HEK293 (cell line): ENCODE measurements around the gene LEP.
A peak's percentile ranks its signal among the peaks of the same experiment; 100 is the strongest.

ENCODE experiments used
- CTCF ChIA-PET: fragments of 350-600 bp; formaldehyde crosslinking; extraction: SDS; loops from one replicate; lab custom pipeline; 2021; ENCODE audit warnings: antibody characterized with exemption; lab: Yijun Ruan, JAX
- POLR2A ChIA-PET: fragments of 300-600 bp; formaldehyde crosslinking; extraction: SDS; loops from one replicate; lab custom pipeline; 2020; ENCODE audit warnings: antibody characterized with exemption, inconsistent platforms; lab: Yijun Ruan, JAX
- H3K27ac ChIP-seq: fragments of 200-500 bp; sonication (Bioruptor generic); 2 replicates; pipeline ENCODE4 v1.5.1; 2014; ENCODE audit warnings: low read depth, low read length, control low read depth, inconsistent platforms; ENCODE audit errors: extremely low read depth
- H3K36me3 ChIP-seq, 2 experiments: fragments of 200-500 bp in 1 of 2; sonication (Bioruptor generic) in 1 of 2; 1 replicate in 1 of 2; 2 replicates in 1 of 2; pipeline ENCODE4 v1.5.1; 2014 to 2017; ENCODE audit warnings: inconsistent platforms in 2 of 2, low read length in 2 of 2; ENCODE audit not compliant: control insufficient read depth in 2 of 2, insufficient read depth in 1 of 2
- H3K4me1 ChIP-seq: fragments of 200-500 bp; sonication (Bioruptor generic); 2 replicates; pipeline ENCODE4 v1.5.1; 2014; ENCODE audit warnings: mild to moderate bottlenecking, low read length, inconsistent platforms; ENCODE audit not compliant: control insufficient read depth, insufficient read depth
- H3K4me3 ChIP-seq: 2 replicates; pipeline ENCODE4 v1.5.1; 2011; ENCODE audit warnings: low read depth, mild to moderate bottlenecking, control low read depth, low read length, moderate library complexity
- H3K9me3 ChIP-seq: fragments of 200-500 bp; sonication (Bioruptor generic); 2 replicates; pipeline ENCODE4 v1.5.1; 2014; ENCODE audit warnings: low read depth, low read length, inconsistent platforms; ENCODE audit not compliant: control insufficient read depth, insufficient read depth
- GFI1B ChIP-seq: fragments of 450-650 bp; formaldehyde crosslinking; IDR thresholded peaks from 2 replicates; pipeline ENCODE4 v1.5.1; 2016; ENCODE audit warnings: missing biosample characterization, missing genetic modification characterization
- GLIS2 ChIP-seq: fragments of 450-650 bp; formaldehyde crosslinking; IDR thresholded peaks from 2 replicates; pipeline ENCODE4 v1.5.1; 2016; ENCODE audit warnings: missing biosample characterization, missing genetic modification characterization
- HOXD13 ChIP-seq: sonication (generic); formaldehyde crosslinking; IDR thresholded peaks from 2 replicates; pipeline ENCODE4 v1.8.0; 2022; ENCODE audit warnings: missing genetic modification reagents, borderline replicate concordance
- MZF1 ChIP-seq: fragments of 450-650 bp; formaldehyde crosslinking; IDR thresholded peaks from 2 replicates; pipeline ENCODE4 v1.5.1; 2017; ENCODE audit warnings: missing biosample characterization, missing genetic modification characterization, borderline replicate concordance
- SP3 ChIP-seq: fragments of 450-650 bp; formaldehyde crosslinking; IDR thresholded peaks from 2 replicates; pipeline ENCODE4 v1.5.1; 2016; ENCODE audit warnings: missing biosample characterization, missing genetic modification characterization
- YY1 ChIP-seq: fragments of 450-650 bp; formaldehyde crosslinking; IDR thresholded peaks from 2 replicates; pipeline ENCODE4 v1.5.1; 2018; ENCODE audit warnings: missing biosample characterization, missing genetic modification characterization
- ZFHX2 ChIP-seq: fragments of 450-650 bp; formaldehyde crosslinking; conservative IDR thresholded peaks from 2 replicates; pipeline ENCODE4 v1.5.1; 2016; ENCODE audit warnings: missing biosample characterization, missing genetic modification characterization
- ZFP3 ChIP-seq: fragments of 450-650 bp; formaldehyde crosslinking; IDR thresholded peaks from 2 replicates; pipeline ENCODE4 v1.5.1; 2016; ENCODE audit warnings: low read depth, missing biosample characterization, missing genetic modification characterization
- ZIC2 ChIP-seq: fragments of 450-650 bp; formaldehyde crosslinking; IDR thresholded peaks from 2 replicates; pipeline ENCODE4 v1.5.1; 2016; ENCODE audit warnings: missing biosample characterization, missing genetic modification characterization
- ZNF146 ChIP-seq: fragments of 450-650 bp; formaldehyde crosslinking; IDR thresholded peaks from 2 replicates; pipeline ENCODE4 v1.5.1; 2016; ENCODE audit warnings: missing biosample characterization, missing genetic modification characterization
- ZNF155 ChIP-seq: fragments of 450-650 bp; formaldehyde crosslinking; IDR thresholded peaks from 2 replicates; pipeline ENCODE4 v1.5.1; 2016; ENCODE audit warnings: missing biosample characterization, missing genetic modification characterization
- ZNF184 ChIP-seq: fragments of 450-650 bp; IDR thresholded peaks from 2 replicates; pipeline ENCODE4 v1.5.1; 2018; ENCODE audit warnings: missing biosample characterization, mild to moderate bottlenecking, missing genetic modification characterization
- ZNF24 ChIP-seq: fragments of 450-650 bp; formaldehyde crosslinking; IDR thresholded peaks from 2 replicates; pipeline ENCODE4 v1.5.1; 2016; ENCODE audit warnings: missing biosample characterization, missing genetic modification characterization
- ZNF341 ChIP-seq: fragments of 450-650 bp; formaldehyde crosslinking; IDR thresholded peaks from 2 replicates; pipeline ENCODE4; 2016; ENCODE audit warnings: low read depth, missing biosample characterization, missing genetic modification characterization
- ZNF394 ChIP-seq: fragments of 450-650 bp; formaldehyde crosslinking; IDR thresholded peaks from 2 replicates; pipeline ENCODE4 v1.5.1; 2016; ENCODE audit warnings: missing biosample characterization, missing genetic modification characterization, mild to moderate bottlenecking, moderate library complexity, borderline replicate concordance
- ZNF433 ChIP-seq: fragments of 450-650 bp; formaldehyde crosslinking; IDR thresholded peaks from 2 replicates; pipeline ENCODE4 v1.5.1; 2016; ENCODE audit warnings: missing biosample characterization, missing genetic modification characterization, low read depth
- ZNF561 ChIP-seq: fragments of 450-650 bp; IDR thresholded peaks from 2 replicates; pipeline ENCODE4 v1.5.1; 2018; ENCODE audit warnings: missing biosample characterization, missing genetic modification characterization, borderline replicate concordance
- ZNF585B ChIP-seq: fragments of 450-650 bp; formaldehyde crosslinking; IDR thresholded peaks from 2 replicates; pipeline ENCODE4 v1.5.1; 2016; ENCODE audit warnings: missing biosample characterization, missing genetic modification characterization
- ZNF629 ChIP-seq: fragments of 450-650 bp; formaldehyde crosslinking; IDR thresholded peaks from 2 replicates; pipeline ENCODE4 v1.5.1; 2017; ENCODE audit warnings: missing biosample characterization, missing genetic modification characterization
- ZNF707 ChIP-seq: fragments of 450-650 bp; formaldehyde crosslinking; IDR thresholded peaks from 2 replicates; pipeline ENCODE4 v1.5.1; 2016; ENCODE audit warnings: missing biosample characterization, missing genetic modification characterization
- ZXDB ChIP-seq: fragments of 450-650 bp; formaldehyde crosslinking; IDR thresholded peaks from 2 replicates; pipeline ENCODE4 v1.5.1; 2016; ENCODE audit warnings: missing biosample characterization, missing genetic modification characterization
- TF ChIP-seq, protein P1 (sequence below): fragments of 450-650 bp; formaldehyde crosslinking; IDR thresholded peaks from 2 replicates; pipeline ENCODE4 v1.5.1; 2016; ENCODE audit warnings: missing biosample characterization, missing genetic modification characterization
- TF ChIP-seq, protein P2 (sequence below): fragments of 450-650 bp; formaldehyde crosslinking; IDR thresholded peaks from 2 replicates; pipeline ENCODE4 v1.5.1; 2016; ENCODE audit warnings: missing biosample characterization, missing genetic modification characterization
- TF ChIP-seq, protein P3 (sequence below): fragments of 450-650 bp; formaldehyde crosslinking; IDR thresholded peaks from 2 replicates; pipeline ENCODE4 v1.5.1; 2017; ENCODE audit warnings: missing biosample characterization, mild to moderate bottlenecking, missing genetic modification characterization, moderate library complexity
- TF ChIP-seq, protein P4 (sequence below): fragments of 450-650 bp; formaldehyde crosslinking; IDR thresholded peaks from 2 replicates; pipeline ENCODE4 v1.5.1; 2016; ENCODE audit warnings: missing biosample characterization, missing genetic modification characterization

The LEP gene

DNA sequence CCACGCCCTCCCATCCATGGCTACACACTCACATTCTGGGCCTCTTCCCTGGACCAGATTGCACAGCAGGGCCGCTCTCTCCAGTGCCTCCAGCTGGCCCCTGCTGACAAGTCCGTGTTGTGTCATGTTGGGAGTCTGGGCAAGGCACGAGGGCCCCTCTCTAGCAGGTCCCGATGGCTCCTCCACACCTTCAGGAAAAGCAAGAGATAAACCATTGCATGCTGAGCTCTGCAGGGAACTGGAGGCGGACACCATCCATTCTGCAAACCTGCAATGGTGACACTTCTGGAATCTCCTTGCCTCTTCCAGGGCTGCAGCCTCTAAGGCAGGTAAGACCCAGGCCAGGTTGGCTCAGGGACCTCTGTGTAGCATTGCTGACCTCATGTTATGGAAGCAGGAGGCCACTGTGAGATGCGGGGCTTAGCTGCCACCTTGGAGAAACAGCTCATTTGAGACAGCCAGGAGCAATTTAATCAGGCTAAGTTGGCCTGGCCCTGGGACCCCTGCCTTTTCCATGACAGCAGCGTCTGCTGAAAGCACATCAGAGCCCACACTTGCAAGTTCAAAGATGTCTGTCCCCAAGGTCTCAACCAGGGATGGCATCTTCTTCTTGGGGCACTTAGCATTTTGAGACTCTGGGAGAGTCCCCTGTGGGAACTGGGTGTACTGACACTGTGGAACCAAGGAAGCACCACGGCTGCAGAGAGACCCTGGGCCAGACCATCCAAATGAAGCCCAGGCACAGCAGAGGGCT is 34.2 kb upstream of the LEP start:
- peak; percentile 90 for TF ChIP-seq ZIC2 (tag by site-specific recombination)
- TF ChIP-seq ZNF433 (tag by site-specific recombination): no peak
- ChIA-PET CTCF (interaction anchor here (0.7 to 7.2 kb wide), 10 partner anchors 8 to 498 kb away, joined by 3 to 148 read pairs (median 6); no protein-coding TSS in a partner anchor), POLR2A (no interaction called here)
- H3K9me3 ChIP-seq: no peaks in the 10 kb centered on the region
- no peak overlapping the region for H3K27ac ChIP-seq
- no peak overlapping the region for H3K4me3 ChIP-seq
- no peaks in the 10 kb centered on the region for H3K36me3 ChIP-seq
- H3K4me1 ChIP-seq: no peaks in the 10 kb centered on the region

DNA sequence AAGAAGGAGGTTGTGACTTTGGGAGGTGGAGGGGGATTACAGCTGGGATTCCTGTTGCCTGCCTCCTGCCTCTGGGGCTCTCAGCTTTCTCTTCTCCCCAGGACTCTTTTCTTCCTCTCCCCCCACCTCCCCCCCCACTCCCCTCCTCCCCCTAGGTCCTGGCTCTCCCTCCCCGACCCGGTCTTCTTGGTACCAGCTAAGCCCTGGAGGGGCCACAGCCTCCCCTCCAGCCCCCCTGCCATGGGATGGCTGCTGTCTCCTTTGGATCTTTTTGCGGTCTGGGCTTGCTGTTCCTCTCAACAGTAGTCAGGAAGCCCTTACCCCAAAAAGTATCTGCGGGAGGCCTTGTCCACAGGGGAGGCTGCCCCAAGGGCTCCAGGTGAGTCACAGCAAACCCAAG is 33.5 kb upstream of the LEP start:
- H3K4me3 ChIP-seq: no peak overlapping the region
- TF ChIP-seq ZFHX2 (tag by site-specific recombination) (no peak), ZNF629 (tag by site-specific recombination) (no peak), ZNF433 (tag by site-specific recombination) (no peak), ZNF184 (tag by site-specific recombination) (no peak), ZNF561 (no peak), ZNF146 (tag by site-specific recombination) (no peak), GLIS2 (no peak), ZNF341 (no peak), ZNF394 (tag by site-specific recombination) (no peak)
- TF ChIP-seq, protein P1, sequence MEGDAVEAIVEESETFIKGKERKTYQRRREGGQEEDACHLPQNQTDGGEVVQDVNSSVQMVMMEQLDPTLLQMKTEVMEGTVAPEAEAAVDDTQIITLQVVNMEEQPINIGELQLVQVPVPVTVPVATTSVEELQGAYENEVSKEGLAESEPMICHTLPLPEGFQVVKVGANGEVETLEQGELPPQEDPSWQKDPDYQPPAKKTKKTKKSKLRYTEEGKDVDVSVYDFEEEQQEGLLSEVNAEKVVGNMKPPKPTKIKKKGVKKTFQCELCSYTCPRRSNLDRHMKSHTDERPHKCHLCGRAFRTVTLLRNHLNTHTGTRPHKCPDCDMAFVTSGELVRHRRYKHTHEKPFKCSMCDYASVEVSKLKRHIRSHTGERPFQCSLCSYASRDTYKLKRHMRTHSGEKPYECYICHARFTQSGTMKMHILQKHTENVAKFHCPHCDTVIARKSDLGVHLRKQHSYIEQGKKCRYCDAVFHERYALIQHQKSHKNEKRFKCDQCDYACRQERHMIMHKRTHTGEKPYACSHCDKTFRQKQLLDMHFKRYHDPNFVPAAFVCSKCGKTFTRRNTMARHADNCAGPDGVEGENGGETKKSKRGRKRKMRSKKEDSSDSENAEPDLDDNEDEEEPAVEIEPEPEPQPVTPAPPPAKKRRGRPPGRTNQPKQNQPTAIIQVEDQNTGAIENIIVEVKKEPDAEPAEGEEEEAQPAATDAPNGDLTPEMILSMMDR (tag by site-specific recombination): no peak
- TF ChIP-seq, all 188 proteins: peak for 0
- no peaks in the 10 kb centered on the region for H3K4me1 ChIP-seq
- no peaks in the 10 kb centered on the region for H3K36me3 ChIP-seq
- POLR2A ChIA-PET: no interaction called here
- CTCF ChIA-PET: interaction anchor here (0.6 to 7.2 kb wide), 17 partner anchors 9 to 509 kb away, joined by 3 to 148 read pairs (median 9); no protein-coding TSS in a partner anchor
- H3K27ac ChIP-seq: no peak overlapping the region
- no peaks in the 10 kb centered on the region for H3K9me3 ChIP-seq

DNA sequence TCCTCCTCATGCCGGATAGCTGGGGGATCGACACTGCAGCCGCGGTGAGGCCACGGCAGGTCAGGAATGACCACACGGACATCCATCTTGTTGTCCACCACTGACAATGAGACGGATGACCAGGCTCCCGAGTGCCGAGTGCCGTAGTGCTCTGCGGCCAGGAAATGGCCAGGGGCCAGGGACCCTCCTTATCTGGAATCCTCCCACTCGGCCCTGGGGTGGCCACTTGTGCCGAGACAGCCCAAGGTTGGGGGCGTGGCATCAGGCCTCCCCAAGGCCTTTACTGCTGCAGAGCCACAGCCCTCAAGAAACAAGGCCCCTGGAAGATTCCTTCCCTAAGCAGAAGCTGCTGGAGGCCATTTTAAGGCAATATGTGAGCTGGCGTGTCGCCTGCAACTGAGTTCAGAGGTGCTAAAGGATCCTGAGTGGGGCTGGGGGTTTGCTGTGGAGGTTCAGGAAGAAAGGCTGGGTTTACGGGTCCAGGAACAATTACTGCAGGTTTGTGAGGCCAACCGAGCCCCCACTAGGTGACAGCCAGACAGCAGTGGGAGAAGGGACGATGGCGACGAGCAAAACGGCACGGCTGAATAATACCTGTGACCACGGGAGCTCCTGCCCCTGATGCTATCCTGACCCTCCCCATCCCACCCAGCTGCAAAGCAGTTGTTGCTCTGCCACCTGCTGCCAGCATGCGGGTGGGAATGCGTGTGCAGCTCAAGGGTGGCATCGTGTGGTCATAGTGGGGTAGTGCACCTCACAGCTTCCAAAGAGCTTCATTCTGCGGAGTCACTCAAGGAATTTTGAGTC is 31.6 kb upstream of the LEP start:
- no peaks in the 10 kb centered on the region for H3K36me3 ChIP-seq
- CTCF ChIA-PET: interaction anchor here (0.6 to 7.2 kb wide), 77 partner anchors 10 to 1267 kb away, joined by 3 to 148 read pairs (median 4); no protein-coding TSS in a partner anchor
- POLR2A ChIA-PET: interaction anchor here (0.5 to 1.1 kb wide), 5 partner anchors 9 to 762 kb away, joined by 3 to 8 read pairs (median 4); partner anchors contain the start of gene ARF5
- no peaks in the 10 kb centered on the region for H3K9me3 ChIP-seq
- no peak overlapping the region for H3K27ac ChIP-seq
- H3K4me1 ChIP-seq: no peaks in the 10 kb centered on the region
- H3K4me3 ChIP-seq: no peak overlapping the region
- TF ChIP-seq ZNF585B (tag by site-specific recombination) (no peak), YY1 (tag by site-specific recombination) (no peak; the same call in 1 of the 2 replicates), SP3 (tag by site-specific recombination) (no peak), ZXDB (no peak), ZNF24 (tag by site-specific recombination) (no peak), GFI1B (tag by site-specific recombination) (no peak), MZF1 (tag by site-specific recombination) (no peak), HOXD13 (CRISPR knock-in tag) (no peak), ZFP3 (tag by site-specific recombination) (no peak), ZNF155 (tag by site-specific recombination) (no peak), ZNF707 (no peak)
- TF ChIP-seq, protein P2, sequence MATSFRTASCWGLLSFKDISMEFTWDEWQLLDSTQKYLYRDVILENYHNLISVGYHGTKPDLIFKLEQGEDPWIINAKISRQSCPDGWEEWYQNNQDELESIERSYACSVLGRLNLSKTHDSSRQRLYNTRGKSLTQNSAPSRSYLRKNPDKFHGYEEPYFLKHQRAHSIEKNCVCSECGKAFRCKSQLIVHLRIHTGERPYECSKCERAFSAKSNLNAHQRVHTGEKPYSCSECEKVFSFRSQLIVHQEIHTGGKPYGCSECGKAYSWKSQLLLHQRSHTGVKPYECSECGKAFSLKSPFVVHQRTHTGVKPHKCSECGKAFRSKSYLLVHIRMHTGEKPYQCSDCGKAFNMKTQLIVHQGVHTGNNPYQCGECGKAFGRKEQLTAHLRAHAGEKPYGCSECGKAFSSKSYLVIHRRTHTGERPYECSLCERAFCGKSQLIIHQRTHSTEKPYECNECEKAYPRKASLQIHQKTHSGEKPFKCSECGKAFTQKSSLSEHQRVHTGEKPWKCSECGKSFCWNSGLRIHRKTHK (tag by site-specific recombination): no peak
- TF ChIP-seq, protein P3, sequence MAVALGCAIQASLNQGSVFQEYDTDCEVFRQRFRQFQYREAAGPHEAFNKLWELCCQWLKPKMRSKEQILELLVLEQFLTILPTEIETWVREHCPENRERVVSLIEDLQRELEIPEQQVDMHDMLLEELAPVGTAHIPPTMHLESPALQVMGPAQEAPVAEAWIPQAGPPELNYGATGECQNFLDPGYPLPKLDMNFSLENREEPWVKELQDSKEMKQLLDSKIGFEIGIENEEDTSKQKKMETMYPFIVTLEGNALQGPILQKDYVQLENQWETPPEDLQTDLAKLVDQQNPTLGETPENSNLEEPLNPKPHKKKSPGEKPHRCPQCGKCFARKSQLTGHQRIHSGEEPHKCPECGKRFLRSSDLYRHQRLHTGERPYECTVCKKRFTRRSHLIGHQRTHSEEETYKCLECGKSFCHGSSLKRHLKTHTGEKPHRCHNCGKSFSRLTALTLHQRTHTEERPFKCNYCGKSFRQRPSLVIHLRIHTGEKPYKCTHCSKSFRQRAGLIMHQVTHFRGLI (tag by site-specific recombination): no peak
- TF ChIP-seq, protein P4, sequence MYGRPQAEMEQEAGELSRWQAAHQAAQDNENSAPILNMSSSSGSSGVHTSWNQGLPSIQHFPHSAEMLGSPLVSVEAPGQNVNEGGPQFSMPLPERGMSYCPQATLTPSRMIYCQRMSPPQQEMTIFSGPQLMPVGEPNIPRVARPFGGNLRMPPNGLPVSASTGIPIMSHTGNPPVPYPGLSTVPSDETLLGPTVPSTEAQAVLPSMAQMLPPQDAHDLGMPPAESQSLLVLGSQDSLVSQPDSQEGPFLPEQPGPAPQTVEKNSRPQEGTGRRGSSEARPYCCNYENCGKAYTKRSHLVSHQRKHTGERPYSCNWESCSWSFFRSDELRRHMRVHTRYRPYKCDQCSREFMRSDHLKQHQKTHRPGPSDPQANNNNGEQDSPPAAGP: peak; percentile 80
